B cell (primary cell): Measurements from ENCODE around the gene IMPA2. TPM values are rescaled to one million over a fixed set of nuclear protein-coding genes. Genes with fewer than 3 reads are reported as not detected.

Source experiments
- ATAC-seq: fragments of 200-7000 bp; cut with Tn5 transposase; one replicate; pipeline ENCODE4 v1.10.0; 2021; ENCODE audit warnings: low read depth, mild to moderate bottlenecking, moderate number of reproducible peaks, moderate library complexity
- CTCF ChIA-PET: fragments of 350-600 bp; sonication (Branson Sonifier 250); formaldehyde crosslinking; loops from one replicate; lab custom pipeline; 2021; ENCODE audit warnings: antibody characterized with exemption, inconsistent platforms; lab: Charles Lee
- POLR2A ChIA-PET: fragments of 350-600 bp; sonication (Branson Sonifier 250); formaldehyde crosslinking; loops from one replicate; lab custom pipeline; 2021; ENCODE audit warnings: antibody characterized with exemption; lab: Charles Lee
- DNase-seq: peaks from one replicate; pipeline ENCODE4 v3.0.0; 2013
- H2AFZ ChIP-seq: 2 replicates; pipeline ENCODE4 v1.6.1; 2012; ENCODE audit warnings: mild to moderate bottlenecking, low read depth, low read length; ENCODE audit not compliant: insufficient read depth, poor library complexity, severe bottlenecking
- H3K27ac ChIP-seq, 2 donors: 1 replicate in 1 of 2; 2 replicates in 1 of 2; pipeline ENCODE4 v1.5.1; 2012 to 2013; ENCODE audit warnings: low read length in 2 of 2, mild to moderate bottlenecking in 2 of 2, moderate library complexity in 1 of 2
- H3K27me3 ChIP-seq, 4 experiments: fragments of 200-600 bp in 1 of 4; sonication (generic) in 1 of 4; replicated peaks in 1 of 4; 1 replicate in 2 of 4; 2 replicates in 2 of 4; pipeline versions ENCODE4 v1.6.1 to v1.7.0; 2013 to 2016; ENCODE audit warnings: low read length in 3 of 4, mild to moderate bottlenecking in 2 of 4, mixed read lengths in 1 of 4, moderate library complexity in 1 of 4; ENCODE audit not compliant: insufficient read depth in 4 of 4, control insufficient read depth in 3 of 4; ENCODE audit errors: control extremely low read depth in 1 of 4
- H3K36me3 ChIP-seq, 2 experiments: replicated peaks in 1 of 2; 1 replicate in 1 of 2; 2 replicates in 1 of 2; pipeline versions ENCODE4 v1.6.1 to v1.7.1; 2013; ENCODE audit warnings: low read length in 1 of 2; ENCODE audit not compliant: insufficient read depth in 2 of 2, control insufficient read depth in 1 of 2; ENCODE audit errors: control extremely low read depth in 1 of 2, extremely low read depth in 1 of 2
- H3K4me1 ChIP-seq, 2 donors: fragments of 200-600 bp in 1 of 2; sonication (generic) in 1 of 2; 1 replicate in 1 of 2; 2 replicates in 1 of 2; pipeline versions ENCODE4 v1.5.1 to v1.6.1; 2013 to 2017; ENCODE audit warnings: low read length in 2 of 2; ENCODE audit not compliant: control insufficient read depth in 2 of 2, insufficient read depth in 2 of 2
- H3K4me2 ChIP-seq: replicated peaks from 2 replicates; pipeline ENCODE3; 2012; ENCODE audit warnings: mild to moderate bottlenecking, low read depth, low read length; ENCODE audit not compliant: poor library complexity, severe bottlenecking
- H3K4me3 ChIP-seq, 5 experiments: fragments of 200-600 bp in 1 of 5; sonication (generic) in 1 of 5; 1 replicate in 3 of 5; 2 replicates in 2 of 5; pipeline versions ENCODE4 v1.5.1 to v1.7.0; 2011 to 2016; ENCODE audit warnings: low read length in 4 of 5, mild to moderate bottlenecking in 4 of 5, low read depth in 2 of 5, control low read depth in 1 of 5, moderate library complexity in 1 of 5; ENCODE audit not compliant: insufficient read depth in 1 of 5; ENCODE audit errors: control extremely low read depth in 1 of 5, extremely low read depth in 1 of 5
- H3K79me2 ChIP-seq: fragments of 200-600 bp; sonication (generic); one replicate; pipeline ENCODE4 v1.6.0; 2016; ENCODE audit warnings: low read length; ENCODE audit not compliant: control insufficient read depth, insufficient read depth
- H3K9ac ChIP-seq: fragments of 200-600 bp; sonication (generic); 2 replicates; pipeline ENCODE4 v1.6.1; 2017; ENCODE audit warnings: mild to moderate bottlenecking, low read length, moderate library complexity
- H3K9me3 ChIP-seq, 3 donors: one replicate each; pipeline versions ENCODE4 v1.6.1 to v1.7.1; 2013; ENCODE audit warnings: low read length in 2 of 3; ENCODE audit not compliant: control insufficient read depth in 2 of 3, insufficient read depth in 1 of 3; ENCODE audit errors: control extremely low read depth in 1 of 3
- H4K20me1 ChIP-seq: 2 replicates; pipeline ENCODE4 v1.6.0; 2012; ENCODE audit warnings: mild to moderate bottlenecking, low read length; ENCODE audit not compliant: insufficient read depth, control insufficient read depth, poor library complexity, severe bottlenecking
- H3K27ac Mint-ChIP-seq: one replicate; pipeline ENCODE4 v1.8.0; 2021; ENCODE audit warnings: mixed read lengths
- H3K27me3 Mint-ChIP-seq: one replicate; pipeline ENCODE4 v1.8.0; 2021; ENCODE audit warnings: mixed read lengths
- H3K4me1 Mint-ChIP-seq: one replicate; pipeline ENCODE4 v1.8.0; 2021; ENCODE audit warnings: mixed read lengths
- H3K4me3 Mint-ChIP-seq: one replicate; pipeline ENCODE4 v1.8.0; 2021; ENCODE audit warnings: mixed read lengths
- H3K9me3 Mint-ChIP-seq: one replicate; pipeline ENCODE4 v1.8.0; 2022; ENCODE audit warnings: mixed read lengths; ENCODE audit not compliant: insufficient read depth
- CTCF ChIP-seq: fragments of 200-600 bp; IDR thresholded peaks from one replicate; pipeline ENCODE4 v1.8.0; 2022; ENCODE audit warnings: antibody characterized with exemption, mild to moderate bottlenecking
- EZH2 ChIP-seq: IDR thresholded peaks from 2 replicates; pipeline ENCODE4 v1.6.1; 2012; ENCODE audit warnings: borderline replicate concordance, low read depth, mild to moderate bottlenecking, moderate library complexity, low read length; ENCODE audit not compliant: insufficient read depth, poor library complexity, severe bottlenecking
- WGBS: methylation state at CpG from one replicate; pipeline ENCODE4 v1.1.5; 2013; ENCODE audit warnings: missing lambda C conversion rate; ENCODE audit not compliant: insufficient coverage; 5-methylcytosine and 5-hydroxymethylcytosine counted together
- intact Hi-C: fragments of 100-400 bp; cut with micrococcal nuclease; formaldehyde crosslinking; loops from one replicate; pipeline ENCODE4 v1.10.0; 2022
- polyA plus RNA-seq: library from polyadenylated mRNA; depleted of rRNA; stranded (reverse); fragments of >200 nt; gene quantifications from 2 replicates; pipeline ENCODE4 v1.2.3, GENCODE V29; 2012
- total RNA-seq, 2 donors: library from RNA; stranded (reverse); fragments of 120-200 nt in 1 of 2; gene quantifications; 1 replicate in 1 of 2; 2 replicates in 1 of 2; pipeline versions ENCODE4 v1.2.3 to v1.2.4, GENCODE V29; 2013 to 2022

Gene IMPA2
- total and polyA plus RNA-seq, 2 donors (not counting 1 experiment from before 2014, with no cell fraction given) = 8.0 to 11.7 TPM

- H3K4me1 ChIP-seq = peaks cover 0 to 13% of the 10 kb centered on the region in 2 donors
- intact Hi-C loops = loop anchor here (1.0 kb wide), 1 partner anchor 34 kb away; the partner anchor contains the start of gene IMPA2
- no peaks in the 10 kb centered on the region for H3K9me3 ChIP-seq
- no peaks in the 10 kb centered on the region for H4K20me1 ChIP-seq
- Mint-ChIP-seq H3K9me3 (no peaks in the 10 kb centered on the region), H3K27ac (peak overlapping the region; percentile 78), H3K27me3 (no peaks in the 10 kb centered on the region), H3K4me3 (peak overlapping the region; percentile 92), H3K4me1 (peaks cover 11% of the 10 kb centered on the region)
- DNase-seq = peak; percentile 82
- no peak for TF ChIP-seq EZH2
- no peak for TF ChIP-seq CTCF
- peak overlapping the region; percentile 57 for H3K9ac ChIP-seq
- peak overlapping the region; percentile 84 for H2AFZ ChIP-seq
- no peaks in the 10 kb centered on the region for H3K79me2 ChIP-seq
- H3K27ac ChIP-seq = peak overlapping the region; percentile 0 to 60
- ChIA-PET POLR2A (interaction anchor here (0.6 to 1.7 kb wide), 2 partner anchors 34 to 58 kb away, joined by 4 to 13 read pairs; partner anchors contain the start of gene IMPA2), CTCF (interaction anchor here (0.7 to 4.8 kb wide), 4 partner anchors 9 to 91 kb away, joined by 4 to 40 read pairs (median 6); no protein-coding TSS in a partner anchor)
- H3K4me3 ChIP-seq = peak overlapping the region; percentile 28 to 65 (median 60)
- no peaks in the 10 kb centered on the region for H3K36me3 ChIP-seq
- peak overlapping the region; percentile 86 for H3K4me2 ChIP-seq
- 7% methylated on average over 50 of the region's 55 CpGs for WGBS
- ATAC-seq = peak; percentile 77
- H3K27me3 ChIP-seq = no peaks in the 10 kb centered on the region
Observed at GRCh38 chr18:11947214-11948191, 33.8 kb upstream of the IMPA2 start.
